Kasumi-1 (cell line): ENCODE measurements around the gene RPS4Y2.

ENCODE experiments used
- DNase-seq, 2 experiments: peaks; one replicate each; lab custom pipeline; 2025; lab: John Stamatoyannopoulos, UW

The RPS4Y2 gene

GRCh38 chrY:20755808-20756207 lies at the start of gene RPS4Y2:
Gene RPS4Y2 (plus strand): TSS chrY:20756108. CDS start chrY:20756164, 56 bp downstream.
- no peak for DNase-seq

- DNase-seq = no peak
These were observed 41.5 kb upstream of the RPS4Y2 start for GRCh38 chrY:20714391-20714790.

GRCh38 chrY:20726184-20726907 lies 29.6 kb upstream of the RPS4Y2 start:
- no peak for DNase-seq

- no peak for DNase-seq
These were observed 20.7 kb upstream of the RPS4Y2 start for GRCh38 chrY:20735200-20735599.

- no peak for DNase-seq
These were observed 16.1 kb upstream of the RPS4Y2 start for GRCh38 chrY:20739806-20740205.

- DNase-seq = no peak
These were observed 15.3 kb upstream of the RPS4Y2 start for GRCh38 chrY:20740609-20741008.

- no peak for DNase-seq
These were observed 10.8 kb upstream of the RPS4Y2 start for GRCh38 chrY:20745060-20745459.

- DNase-seq = no peak
These were observed 9.0 kb upstream of the RPS4Y2 start for GRCh38 chrY:20746919-20747318.

- DNase-seq = no peak
These were observed 8.0 kb downstream of the RPS4Y2 start for GRCh38 chrY:20763869-20764268.

- DNase-seq = no peak
These were observed 9.2 kb downstream of the RPS4Y2 start for GRCh38 chrY:20765117-20765516.

GRCh38 chrY:20770755-20771154 lies 14.8 kb downstream of the RPS4Y2 start:
- no peak for DNase-seq

- no peak for DNase-seq
These were observed 20.2 kb downstream of the RPS4Y2 start for GRCh38 chrY:20776104-20776503.

GRCh38 chrY:20780104-20780654 lies 24.3 kb downstream of the RPS4Y2 start:
- DNase-seq = no peak

GRCh38 chrY:20780776-20781175 lies 24.9 kb downstream of the RPS4Y2 start:
- no peak for DNase-seq

GRCh38 chrY:20781408-20781807 lies 25.5 kb downstream of the RPS4Y2 start:
- DNase-seq = no peak

- DNase-seq = no peak
These were observed 29.1 kb downstream of the RPS4Y2 start for GRCh38 chrY:20784965-20785364.

- no peak for DNase-seq
These were observed 31.2 kb downstream of the RPS4Y2 start for GRCh38 chrY:20787076-20787475.

GRCh38 chrY:20798351-20799049 lies 42.6 kb downstream of the RPS4Y2 start:
- no peak for DNase-seq

GRCh38 chrY:20802659-20803058 lies 46.8 kb downstream of the RPS4Y2 start:
- no peak for DNase-seq

- no peak for DNase-seq
These were observed 50.3 kb downstream of the RPS4Y2 start for GRCh38 chrY:20806243-20806642.

GRCh38 chrY:20813459-20813858 lies 57.6 kb downstream of the RPS4Y2 start:
- no peak for DNase-seq

GRCh38 chrY:20814794-20815193 lies 58.9 kb downstream of the RPS4Y2 start:
- no peak for DNase-seq

- DNase-seq = no peak
These were observed 61.2 kb downstream of the RPS4Y2 start for GRCh38 chrY:20817067-20817466.
